Activated gamma-delta T cell treated with anti-CD3 and anti-CD28 coated beads, Interleukin-2, amount 50 U/mL, for 16 hours (primary cell): ENCODE results near the gene CRACR2A.

Experiments used
- DNase-seq: peaks from one replicate; pipeline ENCODE4 v3.0.0-alpha.2; 2020; ENCODE audit warnings: low read depth

The CRACR2A gene

GRCh38 chr12:3598896-3599860 lies 153.7 kb downstream of the CRACR2A start:
- no peak for DNase-seq

GRCh38 chr12:3597526-3598210 lies 155.2 kb downstream of the CRACR2A start:
- DNase-seq, result no peak

- DNase-seq, result no peak
These were observed 156.1 kb downstream of the CRACR2A start for GRCh38 chr12:3596703-3597415.

- no peak for DNase-seq
These were observed 157.2 kb downstream of the CRACR2A start for GRCh38 chr12:3595721-3596120.

- DNase-seq, result no peak
These were observed 157.9 kb downstream of the CRACR2A start for GRCh38 chr12:3594966-3595365.

- DNase-seq, result no peak
These were observed 158.9 kb downstream of the CRACR2A start for GRCh38 chr12:3593906-3594483.

GRCh38 chr12:3592856-3593625 lies 159.9 kb downstream of the CRACR2A start:
- DNase-seq, result no peak

GRCh38 chr12:3589745-3590144 lies 163.2 kb downstream of the CRACR2A start:
- DNase-seq, result no peak

GRCh38 chr12:3587402-3588013 lies 165.4 kb downstream of the CRACR2A start:
- no peak for DNase-seq

GRCh38 chr12:3583656-3584334 lies 169.1 kb downstream of the CRACR2A start:
- DNase-seq, result no peak

GRCh38 chr12:3580094-3580749 lies 172.7 kb downstream of the CRACR2A start:
- DNase-seq, result no peak

GRCh38 chr12:3579446-3580093 lies 173.3 kb downstream of the CRACR2A start:
- no peak for DNase-seq

- DNase-seq, result no peak
These were observed 174.4 kb downstream of the CRACR2A start for GRCh38 chr12:3578557-3578956.

- DNase-seq, result no peak
These were observed 176.0 kb downstream of the CRACR2A start for GRCh38 chr12:3576891-3577290.

GRCh38 chr12:3574986-3575385 lies 177.9 kb downstream of the CRACR2A start:
- DNase-seq, result no peak

GRCh38 chr12:3572560-3572959 lies 180.3 kb downstream of the CRACR2A start:
- DNase-seq, result no peak

GRCh38 chr12:3571724-3572123 lies 181.2 kb downstream of the CRACR2A start:
- DNase-seq, result no peak

- no peak for DNase-seq
These were observed 181.6 kb downstream of the CRACR2A start for GRCh38 chr12:3571323-3571722.

GRCh38 chr12:3568695-3569094 lies 184.2 kb downstream of the CRACR2A start:
- DNase-seq, result no peak
